ENCODE data around the gene ISLR2. TPM values are rescaled to one million over a fixed set of nuclear protein-coding genes. Genes with fewer than 3 reads are reported as not detected.

Gene ISLR2
- total and polyA plus RNA-seq, 4 donors: 0.03 TPM; not detected in 3

DNA sequence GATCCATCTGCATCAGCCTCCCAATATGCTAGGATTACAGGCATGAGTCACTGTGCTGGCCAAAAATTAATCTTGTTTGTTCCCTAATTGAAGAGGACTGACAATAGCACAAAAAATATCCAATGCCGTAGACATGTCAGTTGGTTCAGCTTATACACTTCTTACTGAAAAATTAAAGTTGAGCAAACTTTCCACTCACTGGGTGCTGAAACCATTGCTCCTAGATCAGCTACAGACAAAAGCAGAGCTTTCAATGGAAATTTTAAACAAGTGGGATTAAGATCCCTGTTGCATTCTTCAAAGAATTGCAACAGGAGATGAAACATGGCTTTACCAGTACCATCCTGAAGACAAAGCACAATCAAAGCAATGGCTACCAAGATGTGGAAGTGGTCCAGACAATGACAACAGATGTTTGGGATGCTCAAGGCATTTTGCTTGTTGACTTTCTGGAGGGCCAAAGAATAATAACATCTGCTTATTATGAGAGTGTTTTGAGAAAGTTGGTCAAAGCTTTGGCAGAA lies 16.0 kb downstream of the ISLR2 start:
- Histone ChIP-seq H3K27me3 (ENCODE audit: control insufficient read depth in 4 of 4, insufficient read depth in 4 of 4, low read length in 3 of 4) (peaks cover 0 to 2% (median 0%) of the 10 kb centered on the region in 4 donors), H3K36me3 (ENCODE audit: control insufficient read depth in 4 of 4, insufficient read depth in 3 of 4, low read depth in 1 of 4, low read length in 3 of 4) (no peaks in the 10 kb centered on the region), H3K9ac (ENCODE audit: low read depth in 1 of 2, low read length in 2 of 2) (no peak overlapping the region), H3K4me1 (ENCODE audit: control insufficient read depth in 4 of 4, insufficient read depth in 4 of 4, low read length in 3 of 4) (no peaks in the 10 kb centered on the region), H3K9me3 (ENCODE audit: control insufficient read depth in 4 of 4, low read length in 3 of 4) (no peaks in the 10 kb centered on the region), H3K27ac (ENCODE audit: low read depth in 1 of 2, low read length in 2 of 2) (no peak overlapping the region), H3K4me3 (ENCODE audit: low read depth in 1 of 3, low read length in 3 of 3) (no peak overlapping the region)
- 95% methylated on average over 1 of the region's 1 CpG for WGBS
- no peak for TF ChIP-seq TAF1 (conservative IDR thresholded peaks at IDR 0.05)
- TF ChIP-seq JUND (IDR thresholded peaks at IDR 0.05): no peak
- TF ChIP-seq, protein P1, sequence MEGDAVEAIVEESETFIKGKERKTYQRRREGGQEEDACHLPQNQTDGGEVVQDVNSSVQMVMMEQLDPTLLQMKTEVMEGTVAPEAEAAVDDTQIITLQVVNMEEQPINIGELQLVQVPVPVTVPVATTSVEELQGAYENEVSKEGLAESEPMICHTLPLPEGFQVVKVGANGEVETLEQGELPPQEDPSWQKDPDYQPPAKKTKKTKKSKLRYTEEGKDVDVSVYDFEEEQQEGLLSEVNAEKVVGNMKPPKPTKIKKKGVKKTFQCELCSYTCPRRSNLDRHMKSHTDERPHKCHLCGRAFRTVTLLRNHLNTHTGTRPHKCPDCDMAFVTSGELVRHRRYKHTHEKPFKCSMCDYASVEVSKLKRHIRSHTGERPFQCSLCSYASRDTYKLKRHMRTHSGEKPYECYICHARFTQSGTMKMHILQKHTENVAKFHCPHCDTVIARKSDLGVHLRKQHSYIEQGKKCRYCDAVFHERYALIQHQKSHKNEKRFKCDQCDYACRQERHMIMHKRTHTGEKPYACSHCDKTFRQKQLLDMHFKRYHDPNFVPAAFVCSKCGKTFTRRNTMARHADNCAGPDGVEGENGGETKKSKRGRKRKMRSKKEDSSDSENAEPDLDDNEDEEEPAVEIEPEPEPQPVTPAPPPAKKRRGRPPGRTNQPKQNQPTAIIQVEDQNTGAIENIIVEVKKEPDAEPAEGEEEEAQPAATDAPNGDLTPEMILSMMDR (IDR thresholded peaks at IDR 0.05; ENCODE audit: low read depth, low read length, missing input control): no peak
- no peak for TF ChIP-seq RXRA (IDR thresholded peaks at IDR 0.05)
- no peak for TF ChIP-seq HNF4A (conservative IDR thresholded peaks at IDR 0.05)
- DNase-seq (ENCODE audit: low spot score): no peak

DNA sequence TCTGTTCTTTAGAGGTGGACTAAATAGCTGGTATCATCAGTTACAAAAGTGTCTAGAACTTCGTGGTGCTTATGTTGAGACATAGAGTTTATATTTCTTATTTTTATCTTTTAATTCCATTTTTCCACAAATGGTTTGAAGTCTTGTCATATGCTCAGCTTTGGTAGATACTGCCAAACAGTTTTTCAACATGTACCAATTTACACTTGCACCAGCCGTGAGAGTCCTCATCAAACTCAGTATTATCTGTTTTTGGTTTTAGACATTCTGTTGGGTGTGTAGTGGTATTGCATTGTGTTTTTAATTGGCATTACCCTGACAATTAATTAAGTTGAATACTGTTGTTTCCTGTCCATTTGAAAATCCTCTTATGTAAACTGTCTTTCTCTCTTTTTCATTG lies 16.7 kb downstream of the ISLR2 start:
- no peak for DNase-seq (ENCODE audit: low spot score)
- WGBS: 60% methylated on average over 2 of the region's 2 CpGs
- no peak overlapping the region for H3K4me3 ChIP-seq (ENCODE audit: low read depth in 1 of 3, low read length in 3 of 3)

More for the DNA sequence above, 16.7 kb downstream of the ISLR2 start:
- no peaks in the 10 kb centered on the region for H3K36me3 ChIP-seq (ENCODE audit: control insufficient read depth in 4 of 4, insufficient read depth in 3 of 4, low read depth in 1 of 4, low read length in 3 of 4)
- no peak overlapping the region for H3K27ac ChIP-seq (ENCODE audit: low read depth in 1 of 2, low read length in 2 of 2)
- H3K9me3 ChIP-seq (ENCODE audit: control insufficient read depth in 4 of 4, low read length in 3 of 4): no peaks in the 10 kb centered on the region
- peaks cover 0 to 2% (median 0%) of the 10 kb centered on the region in 4 donors for H3K27me3 ChIP-seq (ENCODE audit: control insufficient read depth in 4 of 4, insufficient read depth in 4 of 4, low read length in 3 of 4)
- H3K4me1 ChIP-seq (ENCODE audit: control insufficient read depth in 4 of 4, insufficient read depth in 4 of 4, low read length in 3 of 4): no peaks in the 10 kb centered on the region
- TF ChIP-seq GABPA (IDR thresholded peaks at IDR 0.05 in 1 of 2, conservative IDR thresholded peaks at IDR 0.05 in 1 of 2): no peak
- no peak for TF ChIP-seq RAD21 (IDR thresholded peaks at IDR 0.05)
- no peak for TF ChIP-seq RXRA (IDR thresholded peaks at IDR 0.05)
- TF ChIP-seq, protein P2, sequence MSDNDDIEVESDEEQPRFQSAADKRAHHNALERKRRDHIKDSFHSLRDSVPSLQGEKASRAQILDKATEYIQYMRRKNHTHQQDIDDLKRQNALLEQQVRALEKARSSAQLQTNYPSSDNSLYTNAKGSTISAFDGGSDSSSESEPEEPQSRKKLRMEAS (IDR thresholded peaks at IDR 0.05): no peak
- no peak for TF ChIP-seq SP1 (IDR thresholded peaks at IDR 0.05)
- TF ChIP-seq NR2F2 (IDR thresholded peaks at IDR 0.05): no peak
- no peak for TF ChIP-seq FOXA2 (IDR thresholded peaks at IDR 0.05)
- TF ChIP-seq, protein P3, sequence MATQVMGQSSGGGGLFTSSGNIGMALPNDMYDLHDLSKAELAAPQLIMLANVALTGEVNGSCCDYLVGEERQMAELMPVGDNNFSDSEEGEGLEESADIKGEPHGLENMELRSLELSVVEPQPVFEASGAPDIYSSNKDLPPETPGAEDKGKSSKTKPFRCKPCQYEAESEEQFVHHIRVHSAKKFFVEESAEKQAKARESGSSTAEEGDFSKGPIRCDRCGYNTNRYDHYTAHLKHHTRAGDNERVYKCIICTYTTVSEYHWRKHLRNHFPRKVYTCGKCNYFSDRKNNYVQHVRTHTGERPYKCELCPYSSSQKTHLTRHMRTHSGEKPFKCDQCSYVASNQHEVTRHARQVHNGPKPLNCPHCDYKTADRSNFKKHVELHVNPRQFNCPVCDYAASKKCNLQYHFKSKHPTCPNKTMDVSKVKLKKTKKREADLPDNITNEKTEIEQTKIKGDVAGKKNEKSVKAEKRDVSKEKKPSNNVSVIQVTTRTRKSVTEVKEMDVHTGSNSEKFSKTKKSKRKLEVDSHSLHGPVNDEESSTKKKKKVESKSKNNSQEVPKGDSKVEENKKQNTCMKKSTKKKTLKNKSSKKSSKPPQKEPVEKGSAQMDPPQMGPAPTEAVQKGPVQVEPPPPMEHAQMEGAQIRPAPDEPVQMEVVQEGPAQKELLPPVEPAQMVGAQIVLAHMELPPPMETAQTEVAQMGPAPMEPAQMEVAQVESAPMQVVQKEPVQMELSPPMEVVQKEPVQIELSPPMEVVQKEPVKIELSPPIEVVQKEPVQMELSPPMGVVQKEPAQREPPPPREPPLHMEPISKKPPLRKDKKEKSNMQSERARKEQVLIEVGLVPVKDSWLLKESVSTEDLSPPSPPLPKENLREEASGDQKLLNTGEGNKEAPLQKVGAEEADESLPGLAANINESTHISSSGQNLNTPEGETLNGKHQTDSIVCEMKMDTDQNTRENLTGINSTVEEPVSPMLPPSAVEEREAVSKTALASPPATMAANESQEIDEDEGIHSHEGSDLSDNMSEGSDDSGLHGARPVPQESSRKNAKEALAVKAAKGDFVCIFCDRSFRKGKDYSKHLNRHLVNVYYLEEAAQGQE (IDR thresholded peaks at IDR 0.05): no peak
- TF ChIP-seq HNF4A (conservative IDR thresholded peaks at IDR 0.05): no peak
- no peak for TF ChIP-seq HNF4G (IDR thresholded peaks at IDR 0.05)
- TF ChIP-seq EGR1 (IDR thresholded peaks at IDR 0.05; ENCODE audit: low read depth in 2 of 2): no peak
- no peak for TF ChIP-seq TAF1 (conservative IDR thresholded peaks at IDR 0.05)
- H3K9ac ChIP-seq (ENCODE audit: low read depth in 1 of 2, low read length in 2 of 2): no peak overlapping the region
